Left lung (tissue), 10 donors: ENCODE data around the gene ASCL2. TPM values are rescaled to one million over a fixed set of nuclear protein-coding genes. Genes with fewer than 3 reads are reported as not detected.

Experiments used
- ATAC-seq: fragments of 200-7000 bp; cut with Tn5 transposase; one replicate; pipeline ENCODE4 v1.9.1; 2020; ENCODE audit warnings: moderate library complexity
- DNase-seq, 4 donors: peaks; one replicate each; pipeline ENCODE4 v3.0.0-alpha.2; 2013 to 2020
- H3K27ac ChIP-seq, 2 donors: fragments of 200-600 bp; sonication (generic) in 1 of 2; one replicate each; pipeline versions ENCODE4 v1.5.0 to v1.8.0; 2020 to 2021
- H3K27me3 ChIP-seq, 2 donors: fragments of 200-600 bp; sonication (generic) in 1 of 2; one replicate each; pipeline versions ENCODE4 v1.5.0 to v1.8.0; 2020 to 2021
- H3K36me3 ChIP-seq, 2 donors: fragments of 200-600 bp; sonication (generic) in 1 of 2; one replicate each; pipeline versions ENCODE4 v1.5.0 to v1.8.0; 2020 to 2021
- H3K4me1 ChIP-seq, 2 donors: fragments of 200-600 bp; one replicate each; pipeline ENCODE4 v1.8.0; 2021
- H3K4me3 ChIP-seq, 2 donors: fragments of 200-600 bp; sonication (generic) in 1 of 2; one replicate each; pipeline versions ENCODE4 v1.5.0 to v1.8.0; 2020 to 2021; ENCODE audit warnings: mild to moderate bottlenecking in 1 of 2
- H3K9me3 ChIP-seq, 2 donors: fragments of 200-600 bp; sonication (generic) in 1 of 2; one replicate each; pipeline versions ENCODE4 v1.5.0 to v1.8.0; 2020 to 2021
- intact Hi-C, 2 donors: fragments of 100-400 bp; cut with DNase I; formaldehyde crosslinking; loops; one replicate each; pipeline versions ENCODE4 v1.11.2 to v1.14.2; 2022
- polyA plus RNA-seq, 6 donors: library from polyadenylated mRNA; unstranded; fragments of 120-200 nt; gene quantifications; one replicate each; pipeline ENCODE4 v1.2.1, GENCODE V29; 2013; ENCODE audit not compliant: insufficient read length in 6 of 6
- total RNA-seq, 2 donors: library from RNA; stranded (reverse); fragmentation: NEBNext Ultra II Directional; extraction: Animal tissue kit (Norgen Biotek cat#: 25700); gene quantifications; one replicate each; pipeline ENCODE4 v1.2.1, GENCODE V29; 2021
- TF ChIP-seq, protein P1 (sequence below), 2 donors: fragments of 200-600 bp; sonication (generic) in 1 of 2; IDR thresholded peaks; one replicate each; pipeline versions ENCODE4 v1.5.0 to v1.8.0; 2021; ENCODE audit warnings: antibody characterized with exemption in 2 of 2
- donor health status: DM: no; HTN: yes; CAD: no.
- donor health status: DM: no; HTN: no; CAD: no.

ASCL2 gene
- total and polyA plus RNA-seq, 8 donors: 0.50 to 2.3 (median 1.2) TPM

- no peaks in the 10 kb centered on the region for H3K36me3 ChIP-seq
- peak overlapping the region in 1 of 2 donors; percentile 88 for H3K27ac ChIP-seq
- peaks cover 16 to 73% of the 10 kb centered on the region in 2 donors for H3K4me1 ChIP-seq
- TF ChIP-seq, protein P1, sequence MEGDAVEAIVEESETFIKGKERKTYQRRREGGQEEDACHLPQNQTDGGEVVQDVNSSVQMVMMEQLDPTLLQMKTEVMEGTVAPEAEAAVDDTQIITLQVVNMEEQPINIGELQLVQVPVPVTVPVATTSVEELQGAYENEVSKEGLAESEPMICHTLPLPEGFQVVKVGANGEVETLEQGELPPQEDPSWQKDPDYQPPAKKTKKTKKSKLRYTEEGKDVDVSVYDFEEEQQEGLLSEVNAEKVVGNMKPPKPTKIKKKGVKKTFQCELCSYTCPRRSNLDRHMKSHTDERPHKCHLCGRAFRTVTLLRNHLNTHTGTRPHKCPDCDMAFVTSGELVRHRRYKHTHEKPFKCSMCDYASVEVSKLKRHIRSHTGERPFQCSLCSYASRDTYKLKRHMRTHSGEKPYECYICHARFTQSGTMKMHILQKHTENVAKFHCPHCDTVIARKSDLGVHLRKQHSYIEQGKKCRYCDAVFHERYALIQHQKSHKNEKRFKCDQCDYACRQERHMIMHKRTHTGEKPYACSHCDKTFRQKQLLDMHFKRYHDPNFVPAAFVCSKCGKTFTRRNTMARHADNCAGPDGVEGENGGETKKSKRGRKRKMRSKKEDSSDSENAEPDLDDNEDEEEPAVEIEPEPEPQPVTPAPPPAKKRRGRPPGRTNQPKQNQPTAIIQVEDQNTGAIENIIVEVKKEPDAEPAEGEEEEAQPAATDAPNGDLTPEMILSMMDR (IDR thresholded peaks at IDR 0.05): no peak
- ATAC-seq: peak; percentile 2
- H3K9me3 ChIP-seq: no peaks in the 10 kb centered on the region
- no peaks in the 10 kb centered on the region for H3K27me3 ChIP-seq
- DNase-seq: peak in 1 of 4 donors; percentile 82
- intact Hi-C loops: loop anchor here (10.0 kb wide), 2 partner anchors 112 to 222 kb away; no protein-coding TSS in a partner anchor
- H3K4me3 ChIP-seq: peak overlapping the region in 1 of 2 donors; percentile 41
These were observed 32.7 kb upstream of the ASCL2 start for GRCh38 chr11:2302896-2303626.

DNA sequence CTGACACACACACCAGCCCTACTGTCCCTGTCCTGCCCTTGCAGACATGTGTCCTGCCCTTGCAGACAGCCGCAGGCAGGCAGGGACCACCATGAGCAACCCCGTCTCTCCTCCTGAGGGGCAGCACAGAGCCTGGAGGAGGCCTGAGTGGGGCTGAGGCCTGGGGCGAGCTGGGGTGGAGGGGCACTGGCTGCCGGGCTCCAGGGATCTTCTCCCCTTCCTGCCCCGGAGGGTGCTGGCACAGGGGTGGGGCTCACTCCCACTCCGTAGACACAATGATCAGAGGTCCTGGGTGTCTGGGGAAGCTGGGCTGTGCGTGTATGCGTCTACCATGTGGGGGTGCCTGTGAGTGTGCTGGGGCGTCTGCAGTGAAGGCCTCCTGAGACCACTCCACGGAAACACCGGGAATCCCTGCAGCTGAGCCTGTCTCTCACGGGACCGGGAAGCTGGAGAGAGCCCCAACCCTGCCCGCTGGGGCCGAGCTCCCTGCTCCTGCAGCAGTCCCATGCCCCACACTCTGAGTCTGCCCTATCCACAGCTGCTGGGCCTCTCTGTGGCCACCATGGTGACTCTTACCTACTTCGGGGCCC is 32.0 kb upstream of the ASCL2 start:
- DNase-seq: peak in 1 of 4 donors; percentile 79

DNA sequence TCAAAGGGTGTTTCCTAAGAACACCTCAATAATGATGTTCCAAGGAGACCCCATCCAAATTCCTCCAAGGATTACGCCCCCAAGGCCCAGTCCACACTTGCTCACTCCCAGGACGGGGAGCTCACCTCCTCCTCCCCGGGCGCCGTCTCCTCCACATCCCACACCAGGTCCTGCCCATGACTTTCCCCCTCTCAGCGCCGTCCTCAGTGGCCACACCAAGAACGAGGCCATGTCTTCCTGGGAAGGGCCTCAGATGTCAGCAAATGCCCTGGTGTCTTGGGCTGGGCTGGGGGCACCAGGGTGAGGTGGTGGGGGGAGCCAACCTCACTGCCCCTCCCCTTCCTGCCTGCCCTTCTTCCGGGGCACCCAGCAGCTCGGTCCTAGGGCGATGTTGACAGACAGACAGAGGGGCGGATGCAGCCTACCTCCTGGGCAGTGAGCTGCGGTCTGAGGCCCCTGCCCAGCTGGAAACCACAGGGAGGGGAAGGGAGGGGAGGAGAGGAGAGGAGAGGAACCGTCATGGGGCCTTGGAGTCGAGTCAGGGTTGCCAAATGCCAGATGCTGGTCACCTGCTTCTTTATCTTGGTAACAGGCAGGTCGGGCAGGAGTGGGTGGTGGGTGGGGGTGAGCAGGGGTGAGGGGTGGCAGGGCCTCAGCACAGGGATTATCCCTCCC is 31.4 kb upstream of the ASCL2 start, which contains the start of the genes C11orf21 and TSPAN32:
C11orf21 (minus strand) TSS at position 288 of the 675 bp plus-strand sequence; CDS start at position 178, 110 bp downstream.
TSPAN32 (plus strand) TSS at position 383 of the 675 bp plus-strand sequence; CDS start at position 520, 137 bp downstream.
- H3K4me3 ChIP-seq: peak within 1 kb of the TSS in 1 of 2 donors; percentile 41
- TF ChIP-seq, protein P1 (IDR thresholded peaks at IDR 0.05): no peak
- ATAC-seq: peak; percentile 18
- DNase-seq: peak in 2 of 4 donors; percentile 75 to 91
- H3K27me3 ChIP-seq: no peaks in the 10 kb centered on the region
- peaks cover 12 to 64% of the 10 kb centered on the region in 2 donors for H3K4me1 ChIP-seq
- peak within 1 kb of the TSS in 1 of 2 donors; percentile 88 for H3K27ac ChIP-seq
- intact Hi-C loops: loop anchor here (10.0 kb wide), 2 partner anchors 113 to 223 kb away; no protein-coding TSS in a partner anchor
- no peaks in the 10 kb centered on the region for H3K36me3 ChIP-seq
- no peaks in the 10 kb centered on the region for H3K9me3 ChIP-seq

More for the DNA sequence above, 32.0 kb upstream of the ASCL2 start:
- intact Hi-C loops: loop anchor here (10.0 kb wide), 2 partner anchors 112 to 222 kb away; no protein-coding TSS in a partner anchor
- TF ChIP-seq, protein P1 (IDR thresholded peaks at IDR 0.05): no peak
- ATAC-seq: no peak
- peaks cover 16 to 70% of the 10 kb centered on the region in 2 donors for H3K4me1 ChIP-seq
- H3K27ac ChIP-seq: peak overlapping the region in 1 of 2 donors; percentile 88
- no peaks in the 10 kb centered on the region for H3K9me3 ChIP-seq
- no peaks in the 10 kb centered on the region for H3K27me3 ChIP-seq
- H3K36me3 ChIP-seq: no peaks in the 10 kb centered on the region
- peak overlapping the region in 1 of 2 donors; percentile 41 for H3K4me3 ChIP-seq

- Histone ChIP-seq H3K4me1 (peaks cover 7 to 58% of the 10 kb centered on the region in 2 donors), H3K9me3 (no peaks in the 10 kb centered on the region), H3K36me3 (no peaks in the 10 kb centered on the region), H3K27ac (peak overlapping the region in 1 of 2 donors; percentile 88), H3K27me3 (no peaks in the 10 kb centered on the region), H3K4me3 (peak overlapping the region in 1 of 2 donors; percentile 41)
- TF ChIP-seq, protein P1 (IDR thresholded peaks at IDR 0.05): no peak
- DNase-seq (peak in 1 of 4 donors; percentile 88), ATAC-seq (no peak)
- intact Hi-C loops: loop anchor here (10.0 kb wide), 2 partner anchors 114 to 224 kb away; no protein-coding TSS in a partner anchor
These were observed 30.7 kb upstream of the ASCL2 start for GRCh38 chr11:2300936-2301630.
